ENCODE results near the gene KCNIP1.

KCNIP1 gene

GRCh38 chr5:170774831-170775230 is 271.0 kb downstream of the KCNIP1 start:
- DNase-seq (ENCODE audit: low read depth, low spot score), result no peak

GRCh38 chr5:170781946-170782345 is 278.1 kb downstream of the KCNIP1 start:
- DNase-seq (ENCODE audit: low read depth, low spot score), result no peak

- no peak for DNase-seq (ENCODE audit: low read depth, low spot score)
Observed at GRCh38 chr5:170782438-170782837, 278.6 kb downstream of the KCNIP1 start.

- DNase-seq (ENCODE audit: low read depth, low spot score), result peak; percentile 76
Observed at GRCh38 chr5:170783498-170784247, 279.9 kb downstream of the KCNIP1 start, which contains the start of gene GABRP. GABRP (plus strand) TSS chr5:170783725; CDS start chr5:170788616, 4,891 bp downstream.

- no peak for DNase-seq (ENCODE audit: low read depth, low spot score)
Observed at GRCh38 chr5:170785416-170785815, 281.6 kb downstream of the KCNIP1 start.

All from ELF-1 (cell line).